ENCODE results near the gene PAX4. TPM values are rescaled to one million over a fixed set of nuclear protein-coding genes. Genes with fewer than 3 reads are reported as not detected.

The PAX4 gene
- total RNA-seq, 1 donor from 2014 or later = not detected

DNA sequence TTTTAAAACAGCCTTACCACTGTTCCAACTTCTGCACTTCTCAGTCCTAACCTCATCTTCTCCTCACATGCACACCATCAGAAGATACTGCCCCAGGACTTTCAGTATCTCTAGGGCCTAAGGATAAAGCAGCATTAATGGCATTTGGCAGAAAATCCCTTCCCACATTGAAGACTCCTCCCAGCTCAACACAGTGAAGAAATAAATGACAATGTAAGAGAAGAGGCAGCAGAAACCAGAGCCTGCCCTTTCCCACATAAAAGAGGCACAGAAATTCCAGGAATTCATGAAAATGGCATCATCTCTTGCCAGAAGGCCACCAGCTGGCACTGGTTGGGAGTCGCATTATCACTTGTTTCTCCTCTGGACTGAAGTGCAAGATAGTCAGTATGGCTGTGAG, 36.2 kb downstream of the PAX4 start:
- Histone ChIP-seq H3K36me3 (no peaks in the 10 kb centered on the region), H3K4me2 (no peak overlapping the region), H3K9ac (no peak overlapping the region), H3K4me3 (no peak overlapping the region), H2AFZ (replicated peaks) (no peak overlapping the region), H3K27me3 (peaks cover 10% of the 10 kb centered on the region), H3K4me1 (peaks cover 6% of the 10 kb centered on the region), H4K20me1 (ENCODE audit: low read depth) (peaks cover 22% of the 10 kb centered on the region), H3K9me3 (ENCODE audit: low read depth) (no peaks in the 10 kb centered on the region), H3K79me2 (ENCODE audit: low read depth) (peaks cover 21% of the 10 kb centered on the region), H3F3A (ENCODE audit: low read depth) (no peaks in the 10 kb centered on the region), H3K27ac (no peak overlapping the region)
- TF ChIP-seq, protein P1, sequence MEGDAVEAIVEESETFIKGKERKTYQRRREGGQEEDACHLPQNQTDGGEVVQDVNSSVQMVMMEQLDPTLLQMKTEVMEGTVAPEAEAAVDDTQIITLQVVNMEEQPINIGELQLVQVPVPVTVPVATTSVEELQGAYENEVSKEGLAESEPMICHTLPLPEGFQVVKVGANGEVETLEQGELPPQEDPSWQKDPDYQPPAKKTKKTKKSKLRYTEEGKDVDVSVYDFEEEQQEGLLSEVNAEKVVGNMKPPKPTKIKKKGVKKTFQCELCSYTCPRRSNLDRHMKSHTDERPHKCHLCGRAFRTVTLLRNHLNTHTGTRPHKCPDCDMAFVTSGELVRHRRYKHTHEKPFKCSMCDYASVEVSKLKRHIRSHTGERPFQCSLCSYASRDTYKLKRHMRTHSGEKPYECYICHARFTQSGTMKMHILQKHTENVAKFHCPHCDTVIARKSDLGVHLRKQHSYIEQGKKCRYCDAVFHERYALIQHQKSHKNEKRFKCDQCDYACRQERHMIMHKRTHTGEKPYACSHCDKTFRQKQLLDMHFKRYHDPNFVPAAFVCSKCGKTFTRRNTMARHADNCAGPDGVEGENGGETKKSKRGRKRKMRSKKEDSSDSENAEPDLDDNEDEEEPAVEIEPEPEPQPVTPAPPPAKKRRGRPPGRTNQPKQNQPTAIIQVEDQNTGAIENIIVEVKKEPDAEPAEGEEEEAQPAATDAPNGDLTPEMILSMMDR (IDR thresholded peaks at IDR 0.05) = no peak
- TF ChIP-seq EZH2phosphoT487 (IDR thresholded peaks at IDR 0.05) (no peak), EZH2 (IDR thresholded peaks at IDR 0.05) (no peak)
- no peak for DNase-seq (ENCODE audit: low spot score)
- Mint-ChIP-seq H3K36me3 (peaks cover 11% of the 10 kb centered on the region), H3K4me3 (no peak overlapping the region), H3K9me3 (no peaks in the 10 kb centered on the region), H3K4me1 (peaks cover 15% of the 10 kb centered on the region), H3K27me3 (ENCODE audit: insufficient read depth, low read depth) (peaks cover 3% of the 10 kb centered on the region), H3K27ac (no peak overlapping the region)

DNA sequence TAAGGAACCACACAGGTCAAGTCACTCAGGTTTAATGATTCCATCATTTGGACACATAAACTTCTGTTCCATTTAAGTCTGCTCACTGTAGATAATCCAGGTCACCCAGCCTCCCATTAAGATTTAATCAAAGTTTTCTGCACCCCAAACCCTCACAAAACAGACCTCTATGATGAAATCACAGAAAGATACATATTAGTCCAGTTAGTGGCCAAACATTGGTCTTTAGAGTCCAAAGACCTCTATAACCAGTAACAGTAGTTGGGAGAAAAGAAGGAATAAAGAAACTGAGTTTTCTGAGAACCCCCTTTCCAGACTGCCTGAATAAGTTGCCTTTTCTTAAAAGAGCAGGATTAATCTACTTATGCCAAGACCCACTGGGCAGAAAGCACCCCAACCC, 37.3 kb downstream of the PAX4 start:
- Histone ChIP-seq H3F3A (ENCODE audit: low read depth) (no peaks in the 10 kb centered on the region), H3K27me3 (no peaks in the 10 kb centered on the region), H2AFZ (replicated peaks) (no peak overlapping the region), H3K9ac (no peak overlapping the region), H3K79me2 (ENCODE audit: low read depth) (peaks cover 21% of the 10 kb centered on the region), H4K20me1 (ENCODE audit: low read depth) (peaks cover 22% of the 10 kb centered on the region), H3K27ac (no peak overlapping the region), H3K4me3 (no peak overlapping the region), H3K4me2 (no peak overlapping the region), H3K36me3 (no peaks in the 10 kb centered on the region), H3K4me1 (peaks cover 6% of the 10 kb centered on the region), H3K9me3 (ENCODE audit: low read depth) (no peaks in the 10 kb centered on the region)
- H3K4me3 Mint-ChIP-seq = no peak overlapping the region
- no peak for TF ChIP-seq EZH2 (IDR thresholded peaks at IDR 0.05)
- TF ChIP-seq, protein P1 (IDR thresholded peaks at IDR 0.05) = no peak
- TF ChIP-seq EZH2phosphoT487 (IDR thresholded peaks at IDR 0.05) = no peak
- H3K9me3 Mint-ChIP-seq = no peaks in the 10 kb centered on the region
- no peak overlapping the region for H3K27ac Mint-ChIP-seq
- peaks cover 3% of the 10 kb centered on the region for H3K27me3 Mint-ChIP-seq (ENCODE audit: insufficient read depth, low read depth)
- no peak for DNase-seq (ENCODE audit: low spot score)
- H3K4me1 Mint-ChIP-seq = peaks cover 15% of the 10 kb centered on the region
- H3K36me3 Mint-ChIP-seq = peaks cover 9% of the 10 kb centered on the region

DNA sequence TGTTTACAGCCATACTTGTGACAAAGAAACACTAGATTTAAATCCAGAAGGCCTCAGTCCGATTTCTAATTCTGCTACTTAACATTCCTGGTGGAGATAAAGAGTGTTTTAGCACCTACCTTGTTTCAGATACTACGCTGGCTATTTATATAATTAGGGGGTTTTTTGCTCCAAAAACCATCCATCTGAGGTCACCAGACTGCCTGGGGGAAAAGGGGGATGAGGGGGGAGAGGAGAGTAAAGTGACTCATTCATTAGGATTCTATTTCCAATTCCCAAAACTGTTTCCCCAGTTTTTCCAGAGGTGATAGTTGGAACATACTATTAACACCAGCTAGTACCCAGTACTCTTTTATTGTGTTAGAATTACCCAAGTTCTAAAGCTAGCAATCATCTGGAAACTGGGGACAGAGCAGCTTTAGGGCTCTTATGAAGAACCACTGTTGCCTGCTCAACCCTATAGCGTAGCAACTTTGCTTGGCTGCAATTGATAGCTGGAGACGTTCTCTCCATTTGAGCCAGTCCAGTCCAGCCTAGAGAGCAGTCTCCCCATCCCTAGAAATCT, 39.1 kb downstream of the PAX4 start:
- H3K27me3 Mint-ChIP-seq (ENCODE audit: insufficient read depth, low read depth) = peaks cover 3% of the 10 kb centered on the region
- Histone ChIP-seq H3K27me3 (no peaks in the 10 kb centered on the region), H3K36me3 (no peaks in the 10 kb centered on the region), H3K4me3 (no peak overlapping the region), H3K4me2 (no peak overlapping the region), H3F3A (ENCODE audit: low read depth) (no peaks in the 10 kb centered on the region), H3K9ac (no peak overlapping the region), H3K27ac (no peak overlapping the region), H3K79me2 (ENCODE audit: low read depth) (peaks cover 7% of the 10 kb centered on the region), H4K20me1 (ENCODE audit: low read depth) (peaks cover 13% of the 10 kb centered on the region), H3K9me3 (ENCODE audit: low read depth) (no peaks in the 10 kb centered on the region), H2AFZ (replicated peaks) (no peak overlapping the region), H3K4me1 (no peaks in the 10 kb centered on the region)
- peaks cover 8% of the 10 kb centered on the region for H3K36me3 Mint-ChIP-seq
- TF ChIP-seq EZH2 (IDR thresholded peaks at IDR 0.05) (no peak), EZH2phosphoT487 (IDR thresholded peaks at IDR 0.05) (no peak)
- TF ChIP-seq, protein P1 (IDR thresholded peaks at IDR 0.05) = no peak
- H3K4me1 Mint-ChIP-seq = peaks cover 5% of the 10 kb centered on the region
- no peak overlapping the region for H3K4me3 Mint-ChIP-seq
- no peaks in the 10 kb centered on the region for H3K9me3 Mint-ChIP-seq
- no peak for DNase-seq (ENCODE audit: low spot score)
- H3K27ac Mint-ChIP-seq = no peak overlapping the region

Measured in neural progenitor cell (in vitro differentiated cells).